ENCODE measurements around the gene HRAS.
"Not testable (repeated sequence)": the region's sequence is repeated elsewhere in the genome, so short reads cannot be mapped to it uniquely, and the experiment has no call there.

The HRAS gene

GRCh38 chr11:535519-536454 is at the start of gene HRAS:
HRAS (minus strand) TSS chr11:535576.
- peak; percentile 100 for DNase-seq (ENCODE audit: low spot score)

GRCh38 chr11:584287-584686 is 48.9 kb upstream of the HRAS start:
- no peak for DNase-seq (ENCODE audit: low spot score)

- DNase-seq (ENCODE audit: low spot score) = no peak
Measured at GRCh38 chr11:581752-582151, 46.4 kb upstream of the HRAS start.

- DNase-seq (ENCODE audit: low spot score) = no peak
Measured at GRCh38 chr11:581342-581741, 46.0 kb upstream of the HRAS start.

- no peak for DNase-seq (ENCODE audit: low spot score)
Measured at GRCh38 chr11:579830-580601, 44.6 kb upstream of the HRAS start.

- no peak for DNase-seq (ENCODE audit: low spot score)
Measured at GRCh38 chr11:578276-579035, 43.1 kb upstream of the HRAS start.

GRCh38 chr11:577611-577894 is 42.2 kb upstream of the HRAS start:
- DNase-seq (ENCODE audit: low spot score) = no peak

GRCh38 chr11:576811-577610 is 41.6 kb upstream of the HRAS start:
- DNase-seq (ENCODE audit: low spot score) = no peak

- DNase-seq (ENCODE audit: low spot score) = peak; percentile 99
Measured at GRCh38 chr11:575996-576768, 40.8 kb upstream of the HRAS start, which contains the start of gene PHRF1. PHRF1 (plus strand) TSS chr11:576470; CDS start chr11:581513, 5,043 bp downstream.

GRCh38 chr11:575313-575995 is 40.1 kb upstream of the HRAS start:
- DNase-seq (ENCODE audit: low spot score) = peak; percentile 43

GRCh38 chr11:574632-575312 is 39.4 kb upstream of the HRAS start:
- no peak for DNase-seq (ENCODE audit: low spot score)

- not testable (repeated sequence) for DNase-seq (ENCODE audit: low spot score)
Measured at GRCh38 chr11:574031-574570, 38.7 kb upstream of the HRAS start.

GRCh38 chr11:573146-573759 is 37.9 kb upstream of the HRAS start:
- DNase-seq (ENCODE audit: low spot score) = no peak

- no peak for DNase-seq (ENCODE audit: low spot score)
Measured at GRCh38 chr11:571802-572185, 36.4 kb upstream of the HRAS start.

- no peak for DNase-seq (ENCODE audit: low spot score)
Measured at GRCh38 chr11:569158-569885, 33.9 kb upstream of the HRAS start.

- peak; percentile 98 for DNase-seq (ENCODE audit: low spot score)
Measured at GRCh38 chr11:568306-569157, 33.2 kb upstream of the HRAS start.

GRCh38 chr11:567629-568292 is 32.4 kb upstream of the HRAS start:
- no peak for DNase-seq (ENCODE audit: low spot score)
